Caco-2 (cell line): ENCODE results near the gene FXYD2. TPM values are rescaled to one million over a fixed set of nuclear protein-coding genes. Genes with fewer than 3 reads are reported as not detected.

Experiments used
- BruUV-seq: library from RNA; stranded (reverse); fragments of 400-500 nt; replicated peaks from 2 replicates; lab custom pipeline; 2021; lab: Mats Ljungman, UMichigan
- CTCF ChIA-PET: fragments of 300-600 bp; sonication (Branson Sonifier 250); formaldehyde crosslinking; loops from one replicate; lab custom pipeline; 2022; ENCODE audit warnings: antibody characterized with exemption; lab: Charles Lee
- POLR2A ChIA-PET: fragments of 300-600 bp; sonication (Branson Sonifier 250); formaldehyde crosslinking; loops from one replicate; lab custom pipeline; 2022; ENCODE audit warnings: antibody characterized with exemption; lab: Charles Lee
- DNase-seq, 2 experiments: peaks; one replicate each; pipeline versions ENCODE4 v3.0.0 to v3.0.0-alpha.2; 2020 to 2022
- H3K27me3 ChIP-seq: replicated peaks from 2 replicates; pipeline ENCODE4 v1.6.0; 2011; ENCODE audit warnings: low read length; ENCODE audit not compliant: control insufficient read depth, insufficient read depth
- H3K36me3 ChIP-seq: 2 replicates; pipeline ENCODE4 v1.5.1; 2011; ENCODE audit warnings: low read length; ENCODE audit not compliant: control insufficient read depth, insufficient read depth
- H3K4me1 ChIP-seq: fragments of 250-450 bp; sonication (Bioruptor Pico); 2 replicates; pipeline ENCODE4 v1.5.1; 2020; ENCODE audit warnings: mild to moderate bottlenecking
- H3K4me3 ChIP-seq: 2 replicates; pipeline ENCODE4 v1.5.1; 2011; ENCODE audit warnings: low read depth, mild to moderate bottlenecking, control low read depth, low read length
- H3K9me3 ChIP-seq: fragments of 250-450 bp; sonication (Bioruptor Pico); 2 replicates; pipeline ENCODE4 v1.5.1; 2020; ENCODE audit warnings: mild to moderate bottlenecking, moderate library complexity
- H3K27ac Mint-ChIP-seq: one replicate; pipeline ENCODE4 v1.8.0; 2022; ENCODE audit warnings: mixed read lengths; ENCODE audit not compliant: unreplicated experiment
- H3K27me3 Mint-ChIP-seq: one replicate; pipeline ENCODE4 v1.8.0; 2022; ENCODE audit warnings: mixed read lengths; ENCODE audit not compliant: insufficient read depth, unreplicated experiment
- H3K36me3 Mint-ChIP-seq: one replicate; pipeline ENCODE4 v1.8.0; 2022; ENCODE audit warnings: mild to moderate bottlenecking, mixed read lengths; ENCODE audit not compliant: insufficient read depth, unreplicated experiment
- H3K4me1 Mint-ChIP-seq: one replicate; pipeline ENCODE4 v1.8.0; 2022; ENCODE audit warnings: low read depth, mixed read lengths; ENCODE audit not compliant: unreplicated experiment
- H3K4me3 Mint-ChIP-seq: one replicate; pipeline ENCODE4 v1.8.0; 2022; ENCODE audit warnings: mild to moderate bottlenecking, moderate library complexity, mixed read lengths; ENCODE audit not compliant: unreplicated experiment
- H3K9me3 Mint-ChIP-seq: one replicate; pipeline ENCODE4 v1.8.0; 2022; ENCODE audit warnings: mixed read lengths; ENCODE audit not compliant: unreplicated experiment
- intact Hi-C: fragments of 100-400 bp; cut with micrococcal nuclease; formaldehyde crosslinking; loops from one replicate; pipeline ENCODE4 v1.10.0; 2022; ENCODE audit not compliant: unreplicated experiment
- total RNA-seq: library from RNA; stranded (reverse); gene quantifications from 2 replicates; pipeline ENCODE4 v1.2.3, GENCODE V29; 2022
- TF ChIP-seq, protein P1 (sequence below), 2 experiments: fragments of 200-600 bp in 1 of 2; IDR thresholded peaks; 1 replicate in 1 of 2; 2 replicates in 1 of 2; pipeline versions ENCODE4 v1.5.1 to v1.8.0; 2011 to 2022; ENCODE audit warnings: antibody characterized with exemption in 1 of 2, control low read depth in 1 of 2, inconsistent platforms in 1 of 2, low read depth in 1 of 2, low read length in 1 of 2, mild to moderate bottlenecking in 1 of 2, moderate library complexity in 1 of 2; ENCODE audit not compliant: insufficient read depth in 1 of 2, severe bottlenecking in 1 of 2, unreplicated experiment in 1 of 2

Gene FXYD2
- total RNA-seq, 1 experiment from 2014 or later: 0.48 TPM

DNA sequence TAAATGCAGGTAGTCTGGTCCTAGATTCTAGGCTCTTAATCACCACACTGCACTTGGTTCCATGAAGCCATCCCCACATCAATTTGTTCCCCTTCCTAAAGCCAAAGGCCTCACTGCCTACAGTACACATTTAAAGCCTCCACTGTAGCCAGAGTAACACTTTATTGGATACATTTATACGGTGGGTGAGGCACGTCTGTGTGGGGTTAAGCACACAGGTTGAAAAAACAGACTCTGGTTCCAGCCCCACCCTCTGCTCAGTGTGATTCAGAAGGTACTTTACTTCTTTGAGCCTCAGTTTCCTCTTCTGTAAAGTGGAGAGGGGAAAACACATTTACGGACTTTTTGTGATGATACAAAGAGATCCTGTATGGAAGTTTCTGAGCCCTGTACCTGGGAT is 50.0 kb downstream of the FXYD2 start:
- H3K9me3 ChIP-seq: no peaks in the 10 kb centered on the region
- intact Hi-C loops: no loop called here
- ChIA-PET POLR2A (no interaction called here), CTCF (no interaction called here)
- BruUV-seq: no TSS peak
- H3K4me3 ChIP-seq: no peak overlapping the region
- H3K27me3 ChIP-seq: no peaks in the 10 kb centered on the region; the same call in 1 of the 2 replicates
- Mint-ChIP-seq H3K4me3 (no peak overlapping the region), H3K4me1 (no peaks in the 10 kb centered on the region), H3K27ac (no peak overlapping the region), H3K9me3 (no peaks in the 10 kb centered on the region), H3K36me3 (no peaks in the 10 kb centered on the region), H3K27me3 (peaks cover 21% of the 10 kb centered on the region)
- TF ChIP-seq, protein P1, sequence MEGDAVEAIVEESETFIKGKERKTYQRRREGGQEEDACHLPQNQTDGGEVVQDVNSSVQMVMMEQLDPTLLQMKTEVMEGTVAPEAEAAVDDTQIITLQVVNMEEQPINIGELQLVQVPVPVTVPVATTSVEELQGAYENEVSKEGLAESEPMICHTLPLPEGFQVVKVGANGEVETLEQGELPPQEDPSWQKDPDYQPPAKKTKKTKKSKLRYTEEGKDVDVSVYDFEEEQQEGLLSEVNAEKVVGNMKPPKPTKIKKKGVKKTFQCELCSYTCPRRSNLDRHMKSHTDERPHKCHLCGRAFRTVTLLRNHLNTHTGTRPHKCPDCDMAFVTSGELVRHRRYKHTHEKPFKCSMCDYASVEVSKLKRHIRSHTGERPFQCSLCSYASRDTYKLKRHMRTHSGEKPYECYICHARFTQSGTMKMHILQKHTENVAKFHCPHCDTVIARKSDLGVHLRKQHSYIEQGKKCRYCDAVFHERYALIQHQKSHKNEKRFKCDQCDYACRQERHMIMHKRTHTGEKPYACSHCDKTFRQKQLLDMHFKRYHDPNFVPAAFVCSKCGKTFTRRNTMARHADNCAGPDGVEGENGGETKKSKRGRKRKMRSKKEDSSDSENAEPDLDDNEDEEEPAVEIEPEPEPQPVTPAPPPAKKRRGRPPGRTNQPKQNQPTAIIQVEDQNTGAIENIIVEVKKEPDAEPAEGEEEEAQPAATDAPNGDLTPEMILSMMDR (IDR thresholded peaks at IDR 0.05; ENCODE audit: insufficient read depth in 1 of 2, low read depth in 1 of 2, low read length in 1 of 2, severe bottlenecking in 1 of 2, unreplicated experiment in 1 of 2): no peak
- no peaks in the 10 kb centered on the region for H3K4me1 ChIP-seq
- DNase-seq: no peak
- no peaks in the 10 kb centered on the region for H3K36me3 ChIP-seq

DNA sequence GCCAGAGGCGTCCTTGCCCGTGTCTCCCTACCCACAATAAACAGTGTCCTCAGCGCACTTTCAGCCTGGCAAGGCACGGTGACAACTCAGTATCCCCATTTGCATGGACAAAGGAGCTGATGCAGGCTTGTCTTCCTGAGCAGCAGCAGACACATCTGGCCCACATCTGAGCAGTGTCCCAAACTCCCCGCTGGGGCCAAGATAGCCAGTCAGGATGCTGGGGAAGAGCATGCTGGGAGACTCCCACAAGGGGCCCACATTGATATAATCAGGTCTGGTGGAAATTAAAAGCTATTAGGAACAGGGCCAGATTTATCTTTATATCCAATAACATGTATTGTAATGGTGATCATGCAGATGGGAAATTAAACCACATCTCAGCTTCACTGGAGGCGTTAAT is 52.2 kb downstream of the FXYD2 start:
- Histone ChIP-seq H3K36me3 (no peaks in the 10 kb centered on the region), H3K4me1 (no peaks in the 10 kb centered on the region), H3K27me3 (no peaks in the 10 kb centered on the region), H3K9me3 (no peaks in the 10 kb centered on the region), H3K4me3 (no peak overlapping the region)
- no peaks in the 10 kb centered on the region for H3K36me3 Mint-ChIP-seq
- ChIA-PET POLR2A (no interaction called here), CTCF (interaction anchor here (0.8 kb wide), 1 partner anchor 37 kb away, joined by 4 read pairs; no protein-coding TSS in a partner anchor)
- H3K4me1 Mint-ChIP-seq: no peaks in the 10 kb centered on the region
- peaks cover 14% of the 10 kb centered on the region for H3K27me3 Mint-ChIP-seq
- BruUV-seq: no TSS peak
- no peaks in the 10 kb centered on the region for H3K9me3 Mint-ChIP-seq
- TF ChIP-seq, protein P1 (IDR thresholded peaks at IDR 0.05; ENCODE audit: insufficient read depth in 1 of 2, low read depth in 1 of 2, low read length in 1 of 2, severe bottlenecking in 1 of 2, unreplicated experiment in 1 of 2): no peak
- intact Hi-C loops: no loop called here
- H3K4me3 Mint-ChIP-seq: no peak overlapping the region
- no peak for DNase-seq
- H3K27ac Mint-ChIP-seq: no peak overlapping the region

DNA sequence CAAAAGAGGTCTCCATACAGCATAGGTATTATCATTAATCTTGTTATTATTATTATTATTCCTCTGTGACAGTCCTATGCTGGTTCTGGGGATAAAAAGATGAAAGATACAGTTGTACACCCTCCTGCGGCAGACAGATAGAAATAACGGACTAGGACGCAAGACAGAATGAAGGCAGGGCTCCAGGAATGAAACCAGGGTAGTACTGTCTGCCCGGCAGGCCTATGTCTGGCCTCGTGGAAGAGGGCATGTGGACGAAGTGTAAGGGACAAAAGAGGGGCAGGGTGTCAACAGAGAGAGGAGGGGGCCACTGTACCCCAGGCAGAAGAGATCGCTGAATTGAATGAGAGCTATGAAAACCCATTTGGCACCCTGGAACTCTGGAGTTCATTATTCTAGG is 52.7 kb downstream of the FXYD2 start:
- Mint-ChIP-seq H3K4me1 (no peaks in the 10 kb centered on the region), H3K27me3 (peaks cover 11% of the 10 kb centered on the region), H3K27ac (no peak overlapping the region), H3K9me3 (no peaks in the 10 kb centered on the region), H3K4me3 (no peak overlapping the region), H3K36me3 (no peaks in the 10 kb centered on the region)
- DNase-seq: no peak
- TF ChIP-seq, protein P1 (IDR thresholded peaks at IDR 0.05; ENCODE audit: insufficient read depth in 1 of 2, low read depth in 1 of 2, low read length in 1 of 2, severe bottlenecking in 1 of 2, unreplicated experiment in 1 of 2): no peak
- H3K4me1 ChIP-seq: no peaks in the 10 kb centered on the region
- POLR2A ChIA-PET: no interaction called here
- H3K9me3 ChIP-seq: no peaks in the 10 kb centered on the region
- no peaks in the 10 kb centered on the region for H3K36me3 ChIP-seq
- CTCF ChIA-PET: no interaction called here
- intact Hi-C loops: no loop called here
- H3K27me3 ChIP-seq: no peaks in the 10 kb centered on the region
- no TSS peak for BruUV-seq
- no peak overlapping the region for H3K4me3 ChIP-seq
